Measurements from ENCODE around the gene STPG3.

The STPG3 gene

GRCh38 chr9:137211532-137211931 is 39.6 kb upstream of the STPG3 start:
- Histone ChIP-seq H3K36me3 (replicated peaks) (no peaks in the 10 kb centered on the region), H3K4me3 (ENCODE audit: low read depth, low read length) (no peak overlapping the region), H3K27ac (no peak overlapping the region), H3K27me3 (replicated peaks) (no peaks in the 10 kb centered on the region)
- no peak for TF ChIP-seq CTCF (IDR thresholded peaks at IDR 0.05; ENCODE audit: low read depth, low read length, missing control alignments)
- in situ Hi-C loops (cut with HindIII; ENCODE audit: low pct_ligation_motif_present, low sequenced_read_pairs), result no loop called here
- DNase-seq, result no peak

- TF ChIP-seq CTCF (IDR thresholded peaks at IDR 0.05; ENCODE audit: low read depth, low read length, missing control alignments), result peak; percentile 15
- DNase-seq, result no peak
- H3K27ac ChIP-seq, result no peak overlapping the region
- peaks cover 2% of the 10 kb centered on the region for H3K36me3 ChIP-seq (replicated peaks)
- in situ Hi-C loops (cut with HindIII; ENCODE audit: low pct_ligation_motif_present, low sequenced_read_pairs), result no loop called here
- no peaks in the 10 kb centered on the region for H3K27me3 ChIP-seq (replicated peaks)
- H3K4me3 ChIP-seq (ENCODE audit: low read depth, low read length), result no peak overlapping the region
Observed at GRCh38 chr9:137212520-137212919, 38.6 kb upstream of the STPG3 start.

GRCh38 chr9:137213160-137214060 is 37.7 kb upstream of the STPG3 start:
- Histone ChIP-seq H3K36me3 (replicated peaks) (peaks cover 2% of the 10 kb centered on the region), H3K27me3 (replicated peaks) (no peaks in the 10 kb centered on the region), H3K27ac (no peak overlapping the region), H3K4me3 (ENCODE audit: low read depth, low read length) (no peak overlapping the region)
- no peak for DNase-seq
- peak; percentile 46 for TF ChIP-seq CTCF (IDR thresholded peaks at IDR 0.05; ENCODE audit: low read depth, low read length, missing control alignments)
- in situ Hi-C loops (cut with HindIII; ENCODE audit: low pct_ligation_motif_present, low sequenced_read_pairs), result no loop called here

- in situ Hi-C loops (cut with HindIII; ENCODE audit: low pct_ligation_motif_present, low sequenced_read_pairs), result no loop called here
Observed at GRCh38 chr9:137214620-137215019, 36.5 kb upstream of the STPG3 start.

GRCh38 chr9:137215196-137215986 is 35.7 kb upstream of the STPG3 start:
- Histone ChIP-seq H3K36me3 (replicated peaks) (peaks cover 2% of the 10 kb centered on the region), H3K27ac (no peak overlapping the region), H3K4me3 (ENCODE audit: low read depth, low read length) (no peak overlapping the region), H3K27me3 (replicated peaks) (no peaks in the 10 kb centered on the region)
- TF ChIP-seq CTCF (IDR thresholded peaks at IDR 0.05; ENCODE audit: low read depth, low read length, missing control alignments), result no peak
- no peak for DNase-seq
- in situ Hi-C loops (cut with HindIII; ENCODE audit: low pct_ligation_motif_present, low sequenced_read_pairs), result no loop called here

More at GRCh38 chr9:137214620-137215019, 36.5 kb upstream of the STPG3 start:
- H3K27ac ChIP-seq, result no peak overlapping the region
- no peaks in the 10 kb centered on the region for H3K27me3 ChIP-seq (replicated peaks)
- no peak for TF ChIP-seq CTCF (IDR thresholded peaks at IDR 0.05; ENCODE audit: low read depth, low read length, missing control alignments)
- peaks cover 2% of the 10 kb centered on the region for H3K36me3 ChIP-seq (replicated peaks)
- no peak for DNase-seq
- no peak overlapping the region for H3K4me3 ChIP-seq (ENCODE audit: low read depth, low read length)

Measured in brain microvascular endothelial cell (primary cell).